Inflammatory macrophage treated with lipopolysaccharide for 4 hours (primary cell): ENCODE data around the gene RXYLT1.

Experiments
- DNase-seq: peaks from one replicate; pipeline ENCODE4 v3.0.0-alpha.2; 2020

The RXYLT1 gene

GRCh38 chr12:63844391-63845341 lies 65.0 kb downstream of the RXYLT1 start, which contains the start of gene SRGAP1:
Gene SRGAP1, plus strand, starts transcription at chr12:63844700. Its CDS starts 117 bp downstream, at chr12:63844817.
- DNase-seq: peak; percentile 46

- DNase-seq: no peak
Measured at GRCh38 chr12:63845726-63846125, 66.0 kb downstream of the RXYLT1 start.

- no peak for DNase-seq
Measured at GRCh38 chr12:63846238-63846967, 66.7 kb downstream of the RXYLT1 start.

- DNase-seq: no peak
Measured at GRCh38 chr12:63848450-63848849, 68.7 kb downstream of the RXYLT1 start.

- no peak for DNase-seq
Measured at GRCh38 chr12:63849106-63849620, 69.5 kb downstream of the RXYLT1 start.

GRCh38 chr12:63849641-63850040 lies 69.9 kb downstream of the RXYLT1 start:
- no peak for DNase-seq

GRCh38 chr12:63853978-63854377 lies 74.3 kb downstream of the RXYLT1 start:
- no peak for DNase-seq

- no peak for DNase-seq
Measured at GRCh38 chr12:63855299-63855698, 75.6 kb downstream of the RXYLT1 start.

GRCh38 chr12:63857771-63858670 lies 78.3 kb downstream of the RXYLT1 start:
- DNase-seq: no peak
